A549 (cell line): ENCODE data around the gene RAD9A. TPM values are rescaled to one million over a fixed set of nuclear protein-coding genes. Genes with fewer than 3 reads are reported as not detected.

Experiments used
- CHD4 ChIP-seq: fragments of 200-600 bp; sonication (generic); IDR thresholded peaks from 2 replicates; pipeline ENCODE4 v1.6.1; 2016; ENCODE audit warnings: antibody characterized with exemption, mild to moderate bottlenecking, borderline replicate concordance
- EHF ChIP-seq: fragments of 250-450 bp; sonication (Bioruptor Pico); IDR thresholded peaks from 2 replicates; pipeline ENCODE4 v1.5.0; 2020; ENCODE audit warnings: mild to moderate bottlenecking
- ELK1 ChIP-seq: fragments of 150-350 bp; IDR thresholded peaks from 2 replicates; pipeline ENCODE4 v1.6.1; 2014; ENCODE audit warnings: low read depth, mild to moderate bottlenecking, low read length
- EP300 ChIP-seq, 2 experiments: fragments of >200 bp; sonication (Bioruptor Twin); formaldehyde crosslinking; IDR thresholded peaks; 2 replicates in 1 of 2; 3 replicates in 1 of 2; pipeline ENCODE4 v1.6.1; 2016 to 2017
- ESRRA ChIP-seq: fragments of 150-350 bp; IDR thresholded peaks from 2 replicates; pipeline ENCODE4 v1.6.1; 2014; ENCODE audit warnings: mild to moderate bottlenecking, low read length, borderline replicate concordance
- HDAC2 ChIP-seq: fragments of 200-600 bp; sonication (generic); IDR thresholded peaks from 2 replicates; pipeline ENCODE4 v1.6.1; 2016
- HES2 ChIP-seq: fragments of >200 bp; sonication (Bioruptor Twin); formaldehyde crosslinking; IDR thresholded peaks from 2 replicates; pipeline ENCODE4 v1.6.1; 2016
- HOXA7 ChIP-seq: fragments of 250-450 bp; sonication (Bioruptor Pico); IDR thresholded peaks from 2 replicates; pipeline ENCODE4 v1.5.0; 2020; ENCODE audit warnings: mild to moderate bottlenecking, moderate library complexity
- HOXB13 ChIP-seq: fragments of 250-450 bp; sonication (Bioruptor Pico); IDR thresholded peaks from 2 replicates; pipeline ENCODE4 v1.5.0; 2020; ENCODE audit warnings: low read depth, mild to moderate bottlenecking, moderate library complexity
- HOXB5 ChIP-seq: fragments of 250-450 bp; sonication (Bioruptor Pico); IDR thresholded peaks from 2 replicates; pipeline ENCODE4 v1.5.0; 2020; ENCODE audit warnings: mild to moderate bottlenecking, moderate library complexity
- JUNB ChIP-seq: fragments of >200 bp; sonication (Bioruptor Twin); formaldehyde crosslinking; IDR thresholded peaks from 2 replicates; pipeline ENCODE4 v1.6.1; 2016
- MAFK ChIP-seq: fragments of 450-650 bp; IDR thresholded peaks from 2 replicates; pipeline ENCODE4 v1.6.1; 2014; ENCODE audit not compliant: partially characterized antibody
- NFE2L2 ChIP-seq: fragments of 150-350 bp; conservative IDR thresholded peaks from 2 replicates; pipeline ENCODE4 v1.6.1; 2014; ENCODE audit warnings: low read length
- NPAS2 ChIP-seq: fragments of 250-450 bp; sonication (Bioruptor Pico); IDR thresholded peaks from 2 replicates; pipeline ENCODE4 v1.8.0; 2022; ENCODE audit warnings: mild to moderate bottlenecking, moderate library complexity, borderline replicate concordance
- NR3C1 ChIP-seq: fragments of >200 bp; sonication (Bioruptor Twin); formaldehyde crosslinking; IDR thresholded peaks from 3 replicates; pipeline ENCODE4 v1.6.1; 2017
- POLR2A ChIP-seq: IDR thresholded peaks from 2 replicates; pipeline ENCODE4 v1.6.1; 2012; ENCODE audit warnings: mild to moderate bottlenecking, low read length
- POLR2AphosphoS2 ChIP-seq: conservative IDR thresholded peaks from 2 replicates; pipeline ENCODE4 v1.6.1; 2012; ENCODE audit warnings: low read length, improper control_type of control experiment, inconsistent platforms
- RCOR1 ChIP-seq: fragments of 150-350 bp; IDR thresholded peaks from 2 replicates; pipeline ENCODE4 v1.6.1; 2014; ENCODE audit warnings: antibody characterized with exemption, low read length, low read depth
- RFX5 ChIP-seq: fragments of 450-650 bp; IDR thresholded peaks from 2 replicates; pipeline ENCODE4 v1.7.1; 2014; ENCODE audit warnings: antibody characterized with exemption, mild to moderate bottlenecking, moderate library complexity
- RNF2 ChIP-seq: fragments of 200-600 bp; sonication (generic); IDR thresholded peaks from 2 replicates; pipeline ENCODE4 v1.6.1; 2016; ENCODE audit warnings: low read depth, mild to moderate bottlenecking, antibody characterized with exemption, moderate library complexity, borderline replicate concordance
- SMC3 ChIP-seq: fragments of >200 bp; sonication (Bioruptor Twin); formaldehyde crosslinking; IDR thresholded peaks from 3 replicates; pipeline ENCODE4 v1.6.1; 2018; ENCODE audit warnings: inconsistent platforms
- SREBF2 ChIP-seq: fragments of 450-650 bp; IDR thresholded peaks from 2 replicates; pipeline ENCODE4 v1.6.1; 2014; ENCODE audit warnings: mild to moderate bottlenecking, moderate library complexity
- ZFP36 ChIP-seq: fragments of 450-650 bp; IDR thresholded peaks from 2 replicates; pipeline ENCODE4 v1.6.1; 2014; ENCODE audit warnings: borderline replicate concordance; ENCODE audit not compliant: partially characterized antibody
- ZNF302 ChIP-seq: fragments of 250-450 bp; sonication (Bioruptor Pico); IDR thresholded peaks from 2 replicates; pipeline ENCODE4 v1.9.0; 2021; ENCODE audit warnings: inconsistent platforms, mild to moderate bottlenecking, moderate library complexity
- polyA plus RNA-seq, 4 experiments: library from polyadenylated mRNA; depleted of rRNA in 3 of 4; stranded (reverse); fragments of >200 nt; fragmentation: RNase III in 1 of 4; extraction: RNeasy Plus Mini Kit Qiagen cat#74134 plus additional on column Dnase treatment in 1 of 4; gene quantifications; 2 replicates in 3 of 4; 3 replicates in 1 of 4; pipeline ENCODE4 v1.2.3, GENCODE V29; 2011 to 2017
- TF ChIP-seq, protein P1 (sequence below): IDR thresholded peaks from 2 replicates; pipeline ENCODE4 v1.6.1; 2012; ENCODE audit warnings: low read depth, borderline replicate concordance
- TF ChIP-seq, protein P2 (sequence below): IDR thresholded peaks from 2 replicates; pipeline ENCODE4 v1.6.1; 2012
- TF ChIP-seq, protein P3 (sequence below): fragments of >200 bp; sonication (Bioruptor Twin); formaldehyde crosslinking; IDR thresholded peaks from 3 replicates; pipeline ENCODE4 v1.5.1; 2016

RAD9A gene
- polyA plus RNA-seq, 2 of the 4 experiments (the other 2 are of a cell fraction) = 19.0 to 43.7 TPM

DNA sequence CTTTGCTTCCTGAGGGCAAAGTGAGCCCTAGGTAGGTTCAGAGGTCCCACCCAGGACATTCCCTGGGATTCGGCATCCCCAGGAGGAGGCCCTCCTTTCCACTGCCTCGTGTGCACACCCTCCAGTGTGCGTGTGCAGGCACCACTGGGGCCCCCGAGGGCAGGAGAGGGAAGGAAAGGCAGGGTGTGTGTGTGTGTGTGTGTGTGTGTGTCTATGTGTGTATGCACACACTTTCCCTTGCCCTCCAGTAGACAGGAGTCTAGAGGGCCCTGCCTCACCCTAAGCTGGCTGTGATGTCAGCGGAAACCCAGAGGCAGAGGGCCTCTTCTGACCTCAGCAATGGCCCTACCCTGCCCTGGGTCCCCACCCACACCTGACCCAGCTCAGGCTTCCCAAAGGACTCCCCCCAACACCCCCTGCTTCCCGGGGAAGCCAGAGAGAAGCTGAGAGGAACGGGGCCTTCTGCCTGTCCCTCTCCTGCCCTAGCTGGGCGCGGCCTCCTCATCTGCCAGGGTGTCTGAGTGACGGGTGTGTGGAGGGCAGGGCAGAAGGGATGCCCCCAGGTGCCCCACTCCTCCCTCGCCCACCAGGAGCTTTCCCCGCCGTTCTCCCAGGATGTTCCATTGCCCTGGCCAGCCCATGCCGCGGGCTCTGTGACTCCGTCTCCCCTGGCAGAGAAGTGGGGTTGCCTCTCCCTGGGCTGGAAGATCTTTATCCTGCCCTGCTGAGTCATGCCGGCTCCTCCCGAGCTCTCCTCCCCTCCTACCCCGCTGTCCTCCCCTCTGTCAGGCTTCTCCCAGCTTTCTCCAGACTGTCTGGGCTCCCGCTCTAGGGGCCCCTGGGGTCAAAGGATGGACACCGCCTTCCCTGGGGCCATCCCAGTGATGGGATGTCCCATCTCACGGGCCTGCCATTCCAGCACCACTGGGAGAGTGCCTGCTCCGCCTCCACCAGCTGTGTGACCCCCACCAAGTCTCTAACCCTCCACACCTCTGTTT lies 12.4 kb upstream of the RAD9A start (continued):
- TF ChIP-seq NPAS2 (CRISPR knock-in tag) (no peak; the same call in 1 of the 2 replicates), CHD4 (no peak), SMC3 (peak; percentile 22; the same call in 2 of the 3 replicates), ELK1 (no peak), HDAC2 (no peak), POLR2A (peak; percentile 36), ZNF302 (peak; percentile 55; the same call in 1 of the 2 replicates), EHF (peak; percentile 92), HOXA7 (CRISPR knock-in tag) (peak; percentile 85), ZFP36 (no peak), POLR2AphosphoS2 (no peak), JUNB (no peak), RNF2 (no peak), RCOR1 (no peak), NFE2L2 (peak; percentile 79), EP300 (IDR thresholded peaks at IDR 0.05) (peak in 1 of 2 experiments; percentile 10; a peak in 2 of 5 replicates), MAFK (peak; percentile 94), HES2 (no peak), SREBF2 (no peak), RFX5 (no peak), HOXB5 (CRISPR knock-in tag) (peak; percentile 82; the same call in 1 of the 2 replicates), NR3C1 (no peak), ESRRA (no peak), HOXB13 (CRISPR knock-in tag) (peak; percentile 76)
- TF ChIP-seq, protein P1, sequence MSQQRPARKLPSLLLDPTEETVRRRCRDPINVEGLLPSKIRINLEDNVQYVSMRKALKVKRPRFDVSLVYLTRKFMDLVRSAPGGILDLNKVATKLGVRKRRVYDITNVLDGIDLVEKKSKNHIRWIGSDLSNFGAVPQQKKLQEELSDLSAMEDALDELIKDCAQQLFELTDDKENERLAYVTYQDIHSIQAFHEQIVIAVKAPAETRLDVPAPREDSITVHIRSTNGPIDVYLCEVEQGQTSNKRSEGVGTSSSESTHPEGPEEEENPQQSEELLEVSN = peak; percentile 36; the same call in 1 of the 2 replicates
- TF ChIP-seq, protein P2, sequence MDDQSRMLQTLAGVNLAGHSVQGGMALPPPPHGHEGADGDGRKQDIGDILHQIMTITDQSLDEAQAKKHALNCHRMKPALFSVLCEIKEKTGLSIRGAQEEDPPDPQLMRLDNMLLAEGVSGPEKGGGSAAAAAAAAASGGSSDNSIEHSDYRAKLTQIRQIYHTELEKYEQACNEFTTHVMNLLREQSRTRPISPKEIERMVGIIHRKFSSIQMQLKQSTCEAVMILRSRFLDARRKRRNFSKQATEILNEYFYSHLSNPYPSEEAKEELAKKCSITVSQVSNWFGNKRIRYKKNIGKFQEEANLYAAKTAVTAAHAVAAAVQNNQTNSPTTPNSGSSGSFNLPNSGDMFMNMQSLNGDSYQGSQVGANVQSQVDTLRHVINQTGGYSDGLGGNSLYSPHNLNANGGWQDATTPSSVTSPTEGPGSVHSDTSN = peak; percentile 64
- TF ChIP-seq, protein P3, sequence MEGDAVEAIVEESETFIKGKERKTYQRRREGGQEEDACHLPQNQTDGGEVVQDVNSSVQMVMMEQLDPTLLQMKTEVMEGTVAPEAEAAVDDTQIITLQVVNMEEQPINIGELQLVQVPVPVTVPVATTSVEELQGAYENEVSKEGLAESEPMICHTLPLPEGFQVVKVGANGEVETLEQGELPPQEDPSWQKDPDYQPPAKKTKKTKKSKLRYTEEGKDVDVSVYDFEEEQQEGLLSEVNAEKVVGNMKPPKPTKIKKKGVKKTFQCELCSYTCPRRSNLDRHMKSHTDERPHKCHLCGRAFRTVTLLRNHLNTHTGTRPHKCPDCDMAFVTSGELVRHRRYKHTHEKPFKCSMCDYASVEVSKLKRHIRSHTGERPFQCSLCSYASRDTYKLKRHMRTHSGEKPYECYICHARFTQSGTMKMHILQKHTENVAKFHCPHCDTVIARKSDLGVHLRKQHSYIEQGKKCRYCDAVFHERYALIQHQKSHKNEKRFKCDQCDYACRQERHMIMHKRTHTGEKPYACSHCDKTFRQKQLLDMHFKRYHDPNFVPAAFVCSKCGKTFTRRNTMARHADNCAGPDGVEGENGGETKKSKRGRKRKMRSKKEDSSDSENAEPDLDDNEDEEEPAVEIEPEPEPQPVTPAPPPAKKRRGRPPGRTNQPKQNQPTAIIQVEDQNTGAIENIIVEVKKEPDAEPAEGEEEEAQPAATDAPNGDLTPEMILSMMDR = no peak
